Measurements from ENCODE around the gene SLC4A1. TPM values are rescaled to one million over a fixed set of nuclear protein-coding genes. Genes with fewer than 3 reads are reported as not detected.

SLC4A1 gene
- total RNA-seq, 3 donors from 2014 or later (not counting 1 experiment from before 2014, with no cell fraction given): not detected

GRCh38 chr17:44312396-44313104 is 44.6 kb upstream of the SLC4A1 start:
- no peak overlapping the region for H3K4me3 Mint-ChIP-seq
- H3K36me3 Mint-ChIP-seq: no peaks in the 10 kb centered on the region
- DNase-seq: no peak
- peaks cover 26 to 42% of the 10 kb centered on the region in 2 donors for H3K27me3 Mint-ChIP-seq (ENCODE audit: low read depth in 2 of 2)
- 86% methylated on average over 11 of the region's 17 CpGs for WGBS (ENCODE audit: insufficient coverage)
- H3K27ac Mint-ChIP-seq: no peak overlapping the region
- no peak overlapping the region for H3K4me3 ChIP-seq (ENCODE audit: low read length)
- intact Hi-C loops (cut with micrococcal nuclease): no loop called here
- no peaks in the 10 kb centered on the region for H3K9me3 ChIP-seq (ENCODE audit: control insufficient read depth, insufficient read depth, low read length)
- H3K27ac ChIP-seq (ENCODE audit: low read length): no peak overlapping the region
- no peak for ATAC-seq
- peaks cover 27% of the 10 kb centered on the region for H3K27me3 ChIP-seq (ENCODE audit: control insufficient read depth, insufficient read depth, low read length)
- peaks cover 8 to 19% of the 10 kb centered on the region in 2 donors for H3K4me1 Mint-ChIP-seq
- H3K9me3 Mint-ChIP-seq: no peaks in the 10 kb centered on the region
- H3K4me1 ChIP-seq (ENCODE audit: control insufficient read depth, insufficient read depth, low read length): peaks cover 31% of the 10 kb centered on the region
- no peak for TF ChIP-seq CTCF (IDR thresholded peaks at IDR 0.05)
- H3K36me3 ChIP-seq (ENCODE audit: control insufficient read depth, insufficient read depth, low read length): no peaks in the 10 kb centered on the region

- H3K4me3 ChIP-seq (ENCODE audit: low read length): no peak overlapping the region
- Mint-ChIP-seq H3K36me3 (no peaks in the 10 kb centered on the region), H3K4me1 (peaks cover 14 to 24% of the 10 kb centered on the region in 2 donors), H3K27ac (no peak overlapping the region), H3K9me3 (no peaks in the 10 kb centered on the region), H3K27me3 (ENCODE audit: low read depth in 2 of 2) (peaks cover 29 to 43% of the 10 kb centered on the region in 2 donors), H3K4me3 (no peak overlapping the region)
- intact Hi-C loops (cut with micrococcal nuclease): no loop called here
- no peaks in the 10 kb centered on the region for H3K36me3 ChIP-seq (ENCODE audit: control insufficient read depth, insufficient read depth, low read length)
- WGBS (ENCODE audit: insufficient coverage): 88% methylated on average over 1 of the region's 5 CpGs
- no peak for TF ChIP-seq CTCF (IDR thresholded peaks at IDR 0.05)
- no peaks in the 10 kb centered on the region for H3K9me3 ChIP-seq (ENCODE audit: control insufficient read depth, insufficient read depth, low read length)
- DNase-seq (no peak), ATAC-seq (no peak)
- peaks cover 35% of the 10 kb centered on the region for H3K27me3 ChIP-seq (ENCODE audit: control insufficient read depth, insufficient read depth, low read length)
- no peak overlapping the region for H3K27ac ChIP-seq (ENCODE audit: low read length)
- H3K4me1 ChIP-seq (ENCODE audit: control insufficient read depth, insufficient read depth, low read length): peaks cover 33% of the 10 kb centered on the region
Observed at GRCh38 chr17:44311562-44312181, 43.7 kb upstream of the SLC4A1 start.

GRCh38 chr17:44310609-44311376 is 42.9 kb upstream of the SLC4A1 start:
- 87% methylated on average over 10 of the region's 10 CpGs for WGBS (ENCODE audit: insufficient coverage)
- Histone ChIP-seq H3K4me3 (ENCODE audit: low read length) (no peak overlapping the region), H3K27ac (ENCODE audit: low read length) (no peak overlapping the region), H3K27me3 (ENCODE audit: control insufficient read depth, insufficient read depth, low read length) (peaks cover 30% of the 10 kb centered on the region), H3K9me3 (ENCODE audit: control insufficient read depth, insufficient read depth, low read length) (no peaks in the 10 kb centered on the region), H3K4me1 (ENCODE audit: control insufficient read depth, insufficient read depth, low read length) (peaks cover 33% of the 10 kb centered on the region), H3K36me3 (ENCODE audit: control insufficient read depth, insufficient read depth, low read length) (no peaks in the 10 kb centered on the region)
- H3K27me3 Mint-ChIP-seq (ENCODE audit: low read depth in 2 of 2): peaks cover 27 to 38% of the 10 kb centered on the region in 2 donors
- DNase-seq (no peak), ATAC-seq (no peak)
- H3K4me1 Mint-ChIP-seq: peaks cover 11 to 17% of the 10 kb centered on the region in 2 donors
- no peaks in the 10 kb centered on the region for H3K9me3 Mint-ChIP-seq
- H3K4me3 Mint-ChIP-seq: peak overlapping the region; percentile 21
- intact Hi-C loops (cut with micrococcal nuclease): no loop called here
- H3K36me3 Mint-ChIP-seq: no peaks in the 10 kb centered on the region
- no peak overlapping the region for H3K27ac Mint-ChIP-seq
- TF ChIP-seq CTCF (IDR thresholded peaks at IDR 0.05): no peak

All from natural killer cell (primary cell).